ENCODE results near the gene ZBED3. TPM values are rescaled to one million over a fixed set of nuclear protein-coding genes. Genes with fewer than 3 reads are reported as not detected.

Gene ZBED3
- total RNA-seq, 1 experiment from 2014 or later: 7.8 TPM

- no peaks in the 10 kb centered on the region for H3K79me1 ChIP-seq (ENCODE audit: insufficient read depth, low read depth, low read length, poor library complexity, severe bottlenecking)
- H2BK5ac ChIP-seq (ENCODE audit: insufficient read length, low read length): no peak overlapping the region
- no peak overlapping the region for H3K27ac Mint-ChIP-seq
- H2BK20ac ChIP-seq (ENCODE audit: low read depth, low read length, poor library complexity, severe bottlenecking): no peak overlapping the region
- no peak overlapping the region for H3K56ac ChIP-seq (ENCODE audit: insufficient read length, low read depth, low read length)
- no peaks in the 10 kb centered on the region for H3K4me1 ChIP-seq (ENCODE audit: insufficient read depth, low read length)
- no peak overlapping the region for H3K4me3 Mint-ChIP-seq
- H2AFZ ChIP-seq (ENCODE audit: low read length): no peak overlapping the region
- no peak overlapping the region for H3T11ph ChIP-seq (ENCODE audit: low read length)
- H3K4me2 ChIP-seq (ENCODE audit: insufficient read depth, insufficient read length, low read length): no peak overlapping the region
- H3K36me3 Mint-ChIP-seq (ENCODE audit: insufficient read depth in 1 of 3, low read depth in 3 of 3): peaks cover 6 to 14% (median 11%) of the 10 kb centered on the region in 3 experiments; a peak in 5 of 7 replicates
- H3K18ac ChIP-seq (ENCODE audit: insufficient read length, low read depth, low read length): no peak overlapping the region
- H4K20me1 ChIP-seq (ENCODE audit: control insufficient read depth, insufficient read depth, insufficient read length): no peaks in the 10 kb centered on the region
- no peak overlapping the region for H2AK5ac ChIP-seq (ENCODE audit: insufficient read length, low read length)
- H3K23me2 ChIP-seq (ENCODE audit: insufficient read length, low read depth, low read length, poor library complexity, severe bottlenecking): no peaks in the 10 kb centered on the region
- TF ChIP-seq CTCF (conservative IDR thresholded peaks at IDR 0.05): no peak
- no peaks in the 10 kb centered on the region for H3K27me3 Mint-ChIP-seq (ENCODE audit: low read depth)
- no peak overlapping the region for H2BK12ac ChIP-seq (ENCODE audit: insufficient read length, low read depth, low read length)
- no peak overlapping the region for H2BK120ac ChIP-seq (ENCODE audit: low read depth, low read length, poor library complexity, severe bottlenecking)
- no peak overlapping the region for H4K91ac ChIP-seq (ENCODE audit: insufficient read length, low read depth, low read length)
- H3K9me3 Mint-ChIP-seq: peaks cover 0 to 3% of the 10 kb centered on the region in 2 experiments; a peak in 2 of 5 replicates
- no peaks in the 10 kb centered on the region for H3K9me3 ChIP-seq (ENCODE audit: control insufficient read depth, low read depth, low read length)
- H3K4ac ChIP-seq (ENCODE audit: low read depth, low read length): no peak overlapping the region
- H3K14ac ChIP-seq (ENCODE audit: insufficient read depth, low read length): no peak overlapping the region
- no peak for DNase-seq
- H3K9ac ChIP-seq (ENCODE audit: extremely low read depth, insufficient read length, low read length): no peak overlapping the region
- no peaks in the 10 kb centered on the region for H3K4me1 Mint-ChIP-seq
- no peak overlapping the region for H4K8ac ChIP-seq (replicated peaks; ENCODE audit: insufficient read length, low read depth, low read length)
- H3K27ac ChIP-seq (ENCODE audit: insufficient read length, low read depth, low read length): no peak overlapping the region
- H4K5ac ChIP-seq (ENCODE audit: insufficient read length, low read depth, low read length): no peak overlapping the region
- H3K79me2 ChIP-seq (ENCODE audit: insufficient read depth, low read length): 0 out of 2 replicates have a peak, but pooled peaks cover 2% of the 10 kb centered on the region
- no peaks in the 10 kb centered on the region for H3K27me3 ChIP-seq (ENCODE audit: insufficient read depth, low read length)
- H2BK15ac ChIP-seq (ENCODE audit: low read depth, low read length): no peak overlapping the region
- H3K23ac ChIP-seq (ENCODE audit: insufficient read length, low read depth, low read length): no peak overlapping the region
Measured at GRCh38 chr5:77104813-77105212, 17.7 kb upstream of the ZBED3 start.
